Stimulated activated CD4-positive, alpha-beta T cell treated with anti-CD3 and anti-CD28 coated beads, Interleukin-15, amount 100 ng/mL, for 24 hours (primary cell): ENCODE data around the gene MAP3K13.

ENCODE experiments used
- DNase-seq: peaks from one replicate; pipeline ENCODE4 v3.0.0-alpha.2; 2020

Gene MAP3K13

GRCh38 chr3:185362850-185363661, at the start of gene MAP3K13:
TSS of gene MAP3K13 (plus strand) at chr3:185363136. CDS start at chr3:185428582, 65,446 bp downstream.
- DNase-seq = peak; percentile 50

GRCh38 chr3:185313693-185314246, 49.2 kb upstream of the MAP3K13 start:
- no peak for DNase-seq

- DNase-seq = no peak
Measured at GRCh38 chr3:185316740-185317412, 46.1 kb upstream of the MAP3K13 start.

- no peak for DNase-seq
Measured at GRCh38 chr3:185317674-185318073, 45.3 kb upstream of the MAP3K13 start.

DNA sequence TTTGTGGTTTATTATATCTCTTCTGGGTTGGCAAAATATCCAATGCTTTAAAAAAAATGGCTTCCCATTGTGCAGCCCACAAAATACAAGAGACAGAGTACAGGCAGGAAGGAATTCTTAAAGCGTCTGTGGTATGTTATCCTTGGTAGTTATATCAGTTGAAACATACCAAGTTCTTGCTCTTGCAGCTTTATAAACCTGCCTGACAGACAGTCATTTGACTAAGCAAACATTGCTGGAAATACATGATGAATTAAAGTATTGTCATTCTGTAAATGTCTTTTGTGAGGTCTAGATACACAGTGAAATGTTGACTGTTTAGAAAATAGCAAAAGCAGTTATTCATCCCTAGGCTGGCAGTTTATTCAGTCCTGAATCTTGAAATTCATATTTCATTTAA, 44.8 kb upstream of the MAP3K13 start:
- DNase-seq = no peak

DNA sequence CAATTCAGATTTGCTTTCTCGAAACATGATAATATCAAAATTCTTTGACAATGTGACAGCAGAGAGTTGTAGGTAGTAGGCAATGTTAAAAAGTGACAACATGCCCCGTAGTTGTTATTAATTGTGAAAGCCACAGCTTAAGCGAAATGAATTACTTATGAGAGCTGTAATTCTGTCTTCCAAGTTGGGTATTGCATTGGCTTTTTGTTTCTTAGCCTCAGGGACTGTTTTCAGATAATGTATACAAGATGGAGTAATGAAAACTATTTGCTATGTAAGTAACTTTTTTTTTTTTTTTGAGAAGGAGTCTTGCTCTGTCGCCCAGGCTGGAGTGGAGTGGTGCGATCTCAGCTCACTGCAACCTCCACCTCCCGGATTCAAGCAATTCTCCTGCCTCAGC, 43.1 kb upstream of the MAP3K13 start:
- no peak for DNase-seq

DNA sequence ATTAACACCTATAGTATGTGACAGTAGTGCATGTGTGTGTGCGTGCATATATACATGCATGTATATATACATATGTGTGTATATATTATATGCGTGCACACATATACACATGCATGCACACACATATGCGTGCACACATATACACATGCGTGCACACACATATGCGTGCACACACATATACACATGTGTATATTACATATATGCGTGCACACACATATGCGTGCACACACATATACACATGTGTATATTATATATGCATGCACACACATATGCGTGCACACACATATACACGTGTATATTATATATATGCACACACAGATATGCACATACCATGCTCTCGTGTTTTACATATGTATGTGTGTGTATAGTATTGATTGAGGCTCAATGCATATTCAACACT, 42.0 kb upstream of the MAP3K13 start:
- DNase-seq = no peak

DNA sequence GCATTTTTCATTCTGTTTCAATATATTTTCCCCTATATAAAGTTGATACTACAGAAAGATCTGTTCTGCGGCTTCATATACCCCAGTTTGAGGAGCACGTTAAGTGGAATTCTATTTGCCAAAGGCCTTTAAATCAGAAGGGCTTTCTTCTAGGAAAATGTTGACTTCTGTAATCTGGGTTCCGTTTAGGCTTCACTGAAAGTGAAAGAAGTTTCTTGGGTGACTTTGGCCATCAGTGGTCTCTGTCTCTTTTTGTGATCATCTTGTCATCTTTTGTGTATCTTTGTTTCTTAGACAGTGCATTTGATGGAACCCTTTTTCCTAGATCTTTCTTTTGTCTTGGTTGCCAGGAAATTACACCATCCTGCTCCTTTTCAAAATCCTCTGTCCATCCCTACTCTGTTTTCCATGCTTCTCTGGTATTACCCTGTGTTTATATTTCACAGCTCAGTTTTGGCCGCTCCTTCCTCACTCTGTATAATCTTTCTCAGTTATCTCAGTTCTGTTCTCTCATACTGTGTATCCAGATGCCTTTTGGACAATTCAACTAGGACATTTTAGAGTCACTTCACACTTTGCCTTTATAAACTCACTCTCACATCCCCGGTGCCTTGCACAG, 40.7 kb upstream of the MAP3K13 start:
- DNase-seq = no peak

GRCh38 chr3:185325946-185326791, 36.8 kb upstream of the MAP3K13 start:
- no peak for DNase-seq

DNA sequence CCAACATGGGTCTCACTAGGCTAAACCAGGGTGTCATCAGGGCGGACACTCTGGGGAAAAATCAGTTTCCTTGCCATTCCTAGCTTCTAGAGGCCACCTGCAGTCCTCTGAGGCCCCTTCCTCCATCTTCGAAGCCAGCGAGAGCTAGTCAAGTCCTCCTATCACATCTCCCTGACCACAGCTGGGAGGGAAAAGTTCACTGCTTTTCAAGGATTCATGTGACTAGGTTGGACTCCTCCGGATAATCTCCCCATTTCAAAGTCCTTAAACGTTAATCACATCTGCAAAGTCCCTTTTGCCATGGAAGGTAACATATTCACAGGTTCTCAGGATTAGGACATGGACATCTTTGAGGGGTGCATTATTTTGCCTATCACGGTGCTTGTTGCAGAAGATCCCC, 35.9 kb upstream of the MAP3K13 start:
- no peak for DNase-seq

- no peak for DNase-seq
Measured at GRCh38 chr3:185328324-185329004, 34.5 kb upstream of the MAP3K13 start.

- DNase-seq = no peak
Measured at GRCh38 chr3:185330238-185330637, 32.7 kb upstream of the MAP3K13 start.

DNA sequence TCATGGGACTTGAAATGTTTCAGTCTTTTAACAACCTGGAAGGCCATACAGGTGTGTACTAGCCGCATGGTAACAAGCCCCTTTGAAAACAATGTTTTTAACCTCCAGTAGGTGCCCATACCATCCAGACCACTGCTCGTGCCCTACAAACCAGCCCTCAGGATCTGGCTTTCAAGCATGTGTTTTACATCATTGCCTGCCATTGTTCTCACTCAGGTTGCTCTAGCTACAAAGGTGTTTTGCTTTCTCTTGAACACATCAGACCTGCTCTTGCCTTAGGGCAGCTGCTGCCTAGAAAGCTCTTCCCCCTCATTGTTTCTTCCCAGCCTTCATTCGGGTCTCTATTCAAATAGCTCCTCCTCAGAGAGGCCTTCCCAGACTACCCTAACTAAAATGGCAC, 32.3 kb upstream of the MAP3K13 start:
- no peak for DNase-seq

DNA sequence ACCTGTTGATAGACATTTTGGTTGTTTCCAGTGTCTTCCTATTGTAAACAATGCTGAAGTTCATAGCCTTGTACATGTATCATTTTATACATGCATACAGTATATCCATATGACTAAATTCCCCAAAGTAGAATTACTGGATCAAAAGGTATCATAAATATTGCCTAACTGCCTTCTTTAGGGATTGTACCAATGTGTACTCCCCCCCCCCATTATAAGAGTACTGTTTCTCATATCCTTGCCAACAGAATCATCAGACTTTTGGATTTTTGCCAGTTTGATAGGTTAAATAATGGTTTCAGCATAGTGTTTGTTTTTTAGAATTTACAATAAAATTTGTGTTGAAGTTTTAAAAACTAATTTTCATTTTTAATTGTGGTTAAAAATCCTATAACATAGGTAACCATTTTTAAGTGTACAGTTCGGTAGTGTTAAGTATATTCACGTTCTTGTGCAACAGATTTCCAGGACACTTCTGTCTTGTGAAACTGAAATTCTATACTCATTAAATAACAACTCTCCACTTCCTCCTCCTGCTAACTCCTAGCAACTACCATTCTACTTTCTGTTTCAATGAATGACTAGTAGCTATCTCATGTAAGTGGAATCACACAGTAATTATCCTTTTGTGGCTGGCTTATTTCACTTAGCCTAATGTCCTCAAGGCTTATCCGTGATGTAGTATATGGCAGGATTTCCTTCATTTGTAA, 30.8 kb upstream of the MAP3K13 start:
- no peak for DNase-seq

- DNase-seq = no peak
Measured at GRCh38 chr3:185335799-185336198, 27.1 kb upstream of the MAP3K13 start.

- no peak for DNase-seq
Measured at GRCh38 chr3:185337231-185337816, 25.6 kb upstream of the MAP3K13 start.

DNA sequence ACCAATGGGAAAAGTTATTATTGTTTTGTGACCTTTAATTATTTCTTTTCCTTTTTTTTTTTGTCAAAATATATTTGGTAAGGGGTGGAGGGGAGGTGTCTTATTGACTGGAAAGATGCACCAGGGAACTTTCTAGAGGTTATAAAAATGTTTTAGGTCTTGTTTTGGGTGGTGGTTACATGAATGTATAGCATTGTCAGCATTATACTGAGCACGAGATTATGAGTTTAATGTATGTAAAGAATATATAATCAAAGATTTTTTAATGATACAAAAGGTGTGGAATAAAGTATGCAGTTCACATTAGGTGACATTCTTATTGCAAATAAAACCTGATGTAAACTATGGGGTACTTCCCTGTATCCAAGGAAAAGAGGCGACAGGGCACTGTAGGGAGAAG, 23.0 kb upstream of the MAP3K13 start:
- no peak for DNase-seq

DNA sequence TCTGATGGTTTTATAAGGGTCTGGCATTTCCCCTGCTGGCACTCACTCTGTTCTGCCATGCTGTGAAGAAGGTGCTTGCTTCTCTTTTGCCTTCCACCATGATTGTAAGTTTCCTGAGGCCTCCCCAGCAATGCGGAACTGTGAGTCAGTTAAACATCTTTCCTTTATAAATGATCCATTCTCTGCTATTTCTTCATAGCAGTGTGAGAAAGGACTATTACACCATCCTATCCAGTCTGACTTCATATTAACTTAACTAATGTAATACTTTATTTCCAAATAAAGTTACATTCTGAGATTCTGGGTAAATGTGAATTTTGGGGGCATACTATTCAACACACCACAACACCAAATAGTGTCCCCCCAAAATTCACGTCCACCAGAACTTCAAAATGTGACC, 22.2 kb upstream of the MAP3K13 start:
- DNase-seq = no peak

- no peak for DNase-seq
Measured at GRCh38 chr3:185341616-185342458, 21.1 kb upstream of the MAP3K13 start.
